HL-60 (cell line): ENCODE measurements around the gene RIMS3.

Experiments used
- DNase-seq, 2 experiments: peaks; one replicate each; pipeline ENCODE4 v3.0.0-alpha.2; 2010 to 2020; ENCODE audit warnings: low read depth in 1 of 2, low spot score in 1 of 2
- H3K27ac ChIP-seq: fragments of 250-450 bp; sonication (Bioruptor Pico); replicated peaks from 2 replicates; pipeline ENCODE4 v1.5.1; 2020; ENCODE audit warnings: mild to moderate bottlenecking, moderate library complexity
- H3K27me3 ChIP-seq: fragments of 250-450 bp; sonication (Bioruptor Pico); 2 replicates; pipeline ENCODE4 v1.5.1; 2021; ENCODE audit warnings: mild to moderate bottlenecking, moderate library complexity; ENCODE audit not compliant: insufficient read depth, poor library complexity, severe bottlenecking
- H3K4me3 ChIP-seq: replicated peaks from 2 replicates; pipeline ENCODE4 v1.5.1; 2011; ENCODE audit warnings: mild to moderate bottlenecking, control low read depth, low read length; ENCODE audit not compliant: insufficient read depth
- GABPA ChIP-seq: IDR thresholded peaks from 2 replicates; pipeline ENCODE4 v1.6.1; 2012; ENCODE audit warnings: low read depth
- POLR2AphosphoS5 ChIP-seq: IDR thresholded peaks from 2 replicates; pipeline ENCODE4 v1.6.1; 2012; ENCODE audit warnings: low read depth
- SPI1 ChIP-seq: IDR thresholded peaks from 2 replicates; pipeline ENCODE4 v1.6.1; 2012; ENCODE audit warnings: low read depth, mild to moderate bottlenecking, borderline replicate concordance
- TF ChIP-seq, protein P1 (sequence below): IDR thresholded peaks from one replicate; pipeline ENCODE4 v1.5.1; 2011; ENCODE audit warnings: low read length, control low read depth, inconsistent platforms; ENCODE audit not compliant: insufficient read depth
- TF ChIP-seq, protein P2 (sequence below): IDR thresholded peaks from 2 replicates; pipeline ENCODE4 v1.6.1; 2012; ENCODE audit warnings: low read depth; ENCODE audit not compliant: insufficient replicate concordance

RIMS3 gene

DNA sequence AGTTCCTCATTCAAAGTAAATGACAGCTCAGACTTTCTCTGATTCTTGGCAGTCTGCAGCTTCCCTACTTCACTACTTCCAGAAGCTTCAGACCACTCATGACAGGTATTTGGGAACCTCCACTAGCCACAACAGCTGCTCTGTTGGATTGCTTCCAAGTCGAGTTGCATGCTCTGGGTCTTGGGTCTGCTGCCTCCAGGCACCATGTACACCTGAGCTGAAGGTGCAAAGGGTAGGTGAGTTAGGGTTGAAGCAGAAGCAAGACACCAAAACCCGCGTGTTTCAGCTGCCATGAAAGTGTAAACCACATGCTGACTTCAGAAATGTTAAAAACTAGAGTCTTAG lies 71.3 kb downstream of the RIMS3 start:
- DNase-seq, result peak in 1 of 2 experiments; percentile 20
- TF ChIP-seq, protein P1, sequence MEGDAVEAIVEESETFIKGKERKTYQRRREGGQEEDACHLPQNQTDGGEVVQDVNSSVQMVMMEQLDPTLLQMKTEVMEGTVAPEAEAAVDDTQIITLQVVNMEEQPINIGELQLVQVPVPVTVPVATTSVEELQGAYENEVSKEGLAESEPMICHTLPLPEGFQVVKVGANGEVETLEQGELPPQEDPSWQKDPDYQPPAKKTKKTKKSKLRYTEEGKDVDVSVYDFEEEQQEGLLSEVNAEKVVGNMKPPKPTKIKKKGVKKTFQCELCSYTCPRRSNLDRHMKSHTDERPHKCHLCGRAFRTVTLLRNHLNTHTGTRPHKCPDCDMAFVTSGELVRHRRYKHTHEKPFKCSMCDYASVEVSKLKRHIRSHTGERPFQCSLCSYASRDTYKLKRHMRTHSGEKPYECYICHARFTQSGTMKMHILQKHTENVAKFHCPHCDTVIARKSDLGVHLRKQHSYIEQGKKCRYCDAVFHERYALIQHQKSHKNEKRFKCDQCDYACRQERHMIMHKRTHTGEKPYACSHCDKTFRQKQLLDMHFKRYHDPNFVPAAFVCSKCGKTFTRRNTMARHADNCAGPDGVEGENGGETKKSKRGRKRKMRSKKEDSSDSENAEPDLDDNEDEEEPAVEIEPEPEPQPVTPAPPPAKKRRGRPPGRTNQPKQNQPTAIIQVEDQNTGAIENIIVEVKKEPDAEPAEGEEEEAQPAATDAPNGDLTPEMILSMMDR, result no peak
- no peak for TF ChIP-seq GABPA
- TF ChIP-seq SPI1, result no peak
- TF ChIP-seq POLR2AphosphoS5, result no peak
- TF ChIP-seq, protein P2, sequence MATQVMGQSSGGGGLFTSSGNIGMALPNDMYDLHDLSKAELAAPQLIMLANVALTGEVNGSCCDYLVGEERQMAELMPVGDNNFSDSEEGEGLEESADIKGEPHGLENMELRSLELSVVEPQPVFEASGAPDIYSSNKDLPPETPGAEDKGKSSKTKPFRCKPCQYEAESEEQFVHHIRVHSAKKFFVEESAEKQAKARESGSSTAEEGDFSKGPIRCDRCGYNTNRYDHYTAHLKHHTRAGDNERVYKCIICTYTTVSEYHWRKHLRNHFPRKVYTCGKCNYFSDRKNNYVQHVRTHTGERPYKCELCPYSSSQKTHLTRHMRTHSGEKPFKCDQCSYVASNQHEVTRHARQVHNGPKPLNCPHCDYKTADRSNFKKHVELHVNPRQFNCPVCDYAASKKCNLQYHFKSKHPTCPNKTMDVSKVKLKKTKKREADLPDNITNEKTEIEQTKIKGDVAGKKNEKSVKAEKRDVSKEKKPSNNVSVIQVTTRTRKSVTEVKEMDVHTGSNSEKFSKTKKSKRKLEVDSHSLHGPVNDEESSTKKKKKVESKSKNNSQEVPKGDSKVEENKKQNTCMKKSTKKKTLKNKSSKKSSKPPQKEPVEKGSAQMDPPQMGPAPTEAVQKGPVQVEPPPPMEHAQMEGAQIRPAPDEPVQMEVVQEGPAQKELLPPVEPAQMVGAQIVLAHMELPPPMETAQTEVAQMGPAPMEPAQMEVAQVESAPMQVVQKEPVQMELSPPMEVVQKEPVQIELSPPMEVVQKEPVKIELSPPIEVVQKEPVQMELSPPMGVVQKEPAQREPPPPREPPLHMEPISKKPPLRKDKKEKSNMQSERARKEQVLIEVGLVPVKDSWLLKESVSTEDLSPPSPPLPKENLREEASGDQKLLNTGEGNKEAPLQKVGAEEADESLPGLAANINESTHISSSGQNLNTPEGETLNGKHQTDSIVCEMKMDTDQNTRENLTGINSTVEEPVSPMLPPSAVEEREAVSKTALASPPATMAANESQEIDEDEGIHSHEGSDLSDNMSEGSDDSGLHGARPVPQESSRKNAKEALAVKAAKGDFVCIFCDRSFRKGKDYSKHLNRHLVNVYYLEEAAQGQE, result no peak

DNA sequence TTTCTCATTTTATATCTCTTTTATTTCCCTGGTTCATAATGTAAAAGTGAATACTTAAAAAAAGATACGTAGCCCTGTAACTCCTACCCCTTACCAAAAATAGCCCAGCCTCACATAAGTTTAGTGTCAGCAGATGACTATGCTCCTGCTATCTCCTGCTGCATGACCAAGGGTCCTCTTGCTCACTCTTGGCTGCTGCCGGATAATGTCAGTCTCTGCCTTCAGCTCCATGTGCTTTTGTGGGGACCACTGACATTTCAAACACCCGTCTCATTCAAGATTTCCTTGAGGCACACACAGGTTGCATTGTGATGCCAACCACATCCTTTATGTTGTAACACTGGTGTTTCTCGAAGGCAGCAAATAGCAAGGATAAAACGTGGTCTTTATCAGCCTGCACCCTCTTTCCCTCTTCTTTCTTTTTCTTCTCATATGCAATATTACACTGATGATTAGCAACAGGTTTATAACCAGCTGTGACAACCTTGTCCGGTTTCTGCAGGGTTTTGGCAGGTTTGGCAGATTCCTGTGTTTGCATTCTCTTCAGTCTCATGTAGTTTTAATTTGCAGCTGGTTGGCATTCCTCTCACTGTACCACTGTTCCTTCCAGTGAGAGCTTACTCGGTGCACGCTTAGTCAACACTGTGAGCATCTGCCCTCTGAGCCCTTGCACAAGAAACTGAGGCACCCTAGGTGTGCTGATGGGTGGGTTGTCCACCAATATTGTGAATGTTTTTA lies 71.9 kb downstream of the RIMS3 start:
- no peak overlapping the region for H3K27ac ChIP-seq
- no peaks in the 10 kb centered on the region for H3K27me3 ChIP-seq
- peak; percentile 20 to 25 for DNase-seq
- no peak overlapping the region for H3K4me3 ChIP-seq
- no peak for TF ChIP-seq SPI1
- TF ChIP-seq POLR2AphosphoS5, result no peak
- TF ChIP-seq, protein P1, result no peak
- TF ChIP-seq, protein P2, result no peak
- TF ChIP-seq GABPA, result no peak

More for the DNA sequence above, 71.3 kb downstream of the RIMS3 start:
- Histone ChIP-seq H3K27ac (no peak overlapping the region), H3K4me3 (no peak overlapping the region), H3K27me3 (no peaks in the 10 kb centered on the region)

DNA sequence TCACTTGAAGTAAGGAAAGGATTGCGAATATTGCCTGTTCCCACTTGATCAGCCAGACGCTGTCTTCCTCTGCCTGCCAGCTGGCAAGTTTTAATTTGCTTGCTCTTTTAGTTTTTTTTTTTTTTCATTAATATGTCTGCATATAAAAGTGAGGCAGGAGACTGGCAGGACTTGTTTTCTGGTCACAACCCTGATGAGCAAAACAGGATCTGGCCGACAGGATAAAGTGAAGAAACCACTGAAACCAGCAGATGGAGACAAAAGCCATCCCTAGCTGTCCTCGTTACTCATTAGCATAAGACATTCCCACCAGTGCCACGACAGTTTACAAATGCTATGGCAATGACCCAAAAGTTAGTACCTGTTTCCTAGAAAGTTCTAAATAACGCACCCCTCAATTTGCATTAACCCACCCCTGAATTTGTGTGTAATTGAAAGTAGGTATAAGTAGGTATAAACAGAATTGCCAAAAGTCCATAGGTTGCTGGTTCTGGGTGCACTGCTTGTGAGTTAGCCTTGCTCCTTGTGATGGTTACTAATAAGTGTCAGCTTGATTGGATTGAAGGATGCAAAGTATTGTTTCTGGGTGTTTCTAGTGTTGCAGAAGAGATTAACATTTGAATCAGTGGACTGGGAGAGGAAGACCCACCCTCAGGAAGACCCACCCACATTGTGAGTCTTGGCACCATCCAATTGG lies 73.2 kb downstream of the RIMS3 start:
- TF ChIP-seq, protein P1, result peak; percentile 6
- TF ChIP-seq POLR2AphosphoS5, result no peak
- Histone ChIP-seq H3K4me3 (no peak overlapping the region), H3K27ac (no peak overlapping the region), H3K27me3 (no peaks in the 10 kb centered on the region)
- peak in 1 of 2 experiments; percentile 7 for DNase-seq
